ENCODE data around the gene ZNF267. TPM values are rescaled to one million over a fixed set of nuclear protein-coding genes. Genes with fewer than 3 reads are reported as not detected.
"Not testable (repeated sequence)": the region's sequence is repeated elsewhere in the genome, so short reads cannot be mapped to it uniquely, and the experiment has no call there.

ZNF267 gene

DNA sequence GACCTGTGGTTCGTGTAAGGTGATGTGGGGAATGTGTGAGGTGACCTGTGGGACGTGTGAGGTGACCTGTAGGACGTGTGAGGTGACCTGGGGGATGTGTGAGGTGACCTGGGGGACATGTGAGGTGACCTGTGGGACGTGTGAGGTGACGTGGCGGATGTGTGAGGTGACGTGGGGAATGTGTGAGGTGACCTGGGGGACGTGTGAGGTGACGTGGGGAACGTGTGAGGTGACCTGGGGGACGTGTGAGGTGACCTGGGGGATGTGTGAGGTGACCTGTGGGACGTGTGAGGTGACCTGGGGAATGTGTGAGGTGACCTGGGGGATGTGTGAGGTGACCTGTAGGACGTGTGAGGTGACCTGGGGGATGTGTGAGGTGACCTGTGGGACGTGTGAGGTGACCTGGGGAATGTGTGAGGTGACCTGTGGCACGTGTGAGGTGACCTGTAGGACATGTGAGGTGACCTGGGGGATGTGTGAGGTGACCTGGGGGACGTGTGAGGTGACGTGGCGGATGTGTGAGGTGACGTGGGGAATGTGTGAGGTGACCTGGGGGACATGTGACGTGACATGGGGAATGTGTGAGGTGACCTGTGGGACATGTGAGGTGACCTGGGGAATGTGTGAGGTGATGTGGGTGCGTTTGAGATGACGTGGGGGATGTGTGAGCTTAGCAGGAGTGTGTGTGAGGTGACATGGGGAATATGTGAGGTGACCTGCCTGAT, 86.7 kb downstream of the ZNF267 start:
- H3K36me3 ChIP-seq (replicated peaks in 1 of 2; ENCODE audit: control insufficient read depth in 2 of 2, insufficient read depth in 2 of 2, low read length in 2 of 2); H3K9ac ChIP-seq (ENCODE audit: low read depth, low read length, poor library complexity); H2BK5ac ChIP-seq (ENCODE audit: low read length); H4K91ac ChIP-seq (ENCODE audit: low read depth, low read length, poor library complexity); H3K4me1 ChIP-seq (ENCODE audit: control insufficient read depth in 2 of 2, insufficient read depth in 1 of 2, low read depth in 1 of 2, low read length in 2 of 2); H3K79me1 ChIP-seq (ENCODE audit: low read depth, low read length); H2AK5ac ChIP-seq (ENCODE audit: low read depth, low read length); H2BK120ac ChIP-seq (ENCODE audit: low read depth, low read length); H3K4ac ChIP-seq (ENCODE audit: low read length); H2BK15ac ChIP-seq (ENCODE audit: low read length); H2BK12ac ChIP-seq (ENCODE audit: low read length); H4K8ac ChIP-seq (ENCODE audit: low read depth, low read length); H3K27me3 ChIP-seq (ENCODE audit: control insufficient read depth in 3 of 3, insufficient read depth in 3 of 3, low read depth in 1 of 3, low read length in 3 of 3); H3K4me2 ChIP-seq (ENCODE audit: insufficient read depth, low read length, poor library complexity, severe bottlenecking); H3K9me3 ChIP-seq (replicated peaks in 1 of 2; ENCODE audit: control insufficient read depth in 2 of 2, insufficient read depth in 1 of 2, low read depth in 1 of 2, low read length in 2 of 2); DNase-seq (ENCODE audit: low spot score); H2AFZ ChIP-seq (ENCODE audit: low read length); H3K18ac ChIP-seq (ENCODE audit: low read length); H3K27ac ChIP-seq (replicated peaks; ENCODE audit: low read length); H3K14ac ChIP-seq (ENCODE audit: low read length); H3K23ac ChIP-seq (ENCODE audit: low read depth, low read length, poor library complexity): not testable (repeated sequence)
- WGBS, 2 donors (ENCODE audit: extremely low coverage in 2 of 2, insufficient read length in 2 of 2, insufficient replicate concordance in 1 of 2), result 100% methylated on average over 1 of the region's 22 CpGs; no CpG with 5 or more reads in 1 of the 2 donors
- peak overlapping the region in 1 of 2 donors; percentile 46 for H3K4me3 ChIP-seq (ENCODE audit: low read length in 2 of 2)

Small RNA genes lying within 50 kb of the gene (small RNA-seq; reads per million reads assigned to genes)
- gene AC034105.2 (ENCODE audit: insufficient read depth), result not detected
- not detected for gene AC034105.4 (ENCODE audit: insufficient read depth)

Measured in neuronal stem cell (in vitro differentiated cells).